ENCODE measurements around the gene IL21R. TPM values are rescaled to one million over a fixed set of nuclear protein-coding genes. Genes with fewer than 3 reads are reported as not detected.

The IL21R gene
- total RNA-seq, 4 donors from 2014 or later, result 0.23 to 0.40 (median 0.25) TPM; not detected in 1

GRCh38 chr16:27498916-27499658 lies 97.1 kb downstream of the IL21R start:
- Histone ChIP-seq H3K9me3 (no peaks in the 10 kb centered on the region), H3K4me3 (no peak overlapping the region), H3K27ac (no peak overlapping the region), H3K36me3 (peaks cover 0 to 100% of the 10 kb centered on the region in 2 donors), H3K4me1 (no peaks in the 10 kb centered on the region), H3K27me3 (no peaks in the 10 kb centered on the region)
- TF ChIP-seq POLR2AphosphoS5 (IDR thresholded peaks at IDR 0.05) (no peak), EP300 (IDR thresholded peaks at IDR 0.05) (no peak), POLR2A (IDR thresholded peaks at IDR 0.05) (no peak), CTCF (IDR thresholded peaks at IDR 0.05) (no peak)
- ATAC-seq, result no peak
- 69 to 73% methylated on average over 3 to 5 of the region's 14 CpGs for WGBS, 2 donors (ENCODE audit: low coverage in 1 of 2)

GRCh38 chr16:27499659-27500055 lies 97.7 kb downstream of the IL21R start:
- Histone ChIP-seq H3K36me3 (peaks cover 0 to 100% of the 10 kb centered on the region in 2 donors), H3K4me1 (no peaks in the 10 kb centered on the region), H3K9me3 (no peaks in the 10 kb centered on the region), H3K27me3 (no peaks in the 10 kb centered on the region), H3K27ac (no peak overlapping the region), H3K4me3 (no peak overlapping the region)
- no peak for ATAC-seq
- WGBS, 2 donors (ENCODE audit: low coverage in 1 of 2), result 75 to 87% methylated on average over 3 of the region's 9 CpGs
- TF ChIP-seq POLR2AphosphoS5 (IDR thresholded peaks at IDR 0.05), result no peak
- no peak for TF ChIP-seq CTCF (IDR thresholded peaks at IDR 0.05)
- no peak for TF ChIP-seq POLR2A (IDR thresholded peaks at IDR 0.05)
- no peak for TF ChIP-seq EP300 (IDR thresholded peaks at IDR 0.05)

- no peaks in the 10 kb centered on the region for H3K4me1 ChIP-seq
- no peaks in the 10 kb centered on the region for H3K27me3 ChIP-seq
- 80 to 94% methylated on average over 1 to 2 of the region's 3 CpGs for WGBS, 2 donors (ENCODE audit: low coverage in 1 of 2)
- no peaks in the 10 kb centered on the region for H3K9me3 ChIP-seq
- ATAC-seq, result no peak
- TF ChIP-seq POLR2AphosphoS5 (IDR thresholded peaks at IDR 0.05) (no peak), POLR2A (IDR thresholded peaks at IDR 0.05) (no peak), CTCF (IDR thresholded peaks at IDR 0.05) (no peak), EP300 (IDR thresholded peaks at IDR 0.05) (no peak)
- H3K36me3 ChIP-seq, result peaks cover 0 to 100% of the 10 kb centered on the region in 2 donors
- no peak overlapping the region for H3K27ac ChIP-seq
- no peak overlapping the region for H3K4me3 ChIP-seq
Measured at GRCh38 chr16:27500801-27501200, 98.8 kb downstream of the IL21R start.

Other genes starting within 250 kb of the IL21R start
- gene KDM8, start 198.6 kb upstream of the IL21R start, total RNA-seq, result 10 to 100 TPM in 1 of 4 donors, 1 to 10 TPM in 3; 1.9 to 12.0 (median 4.0) TPM
- gene NSMCE1, start 133.4 kb upstream of the IL21R start, total RNA-seq, result 10 to 100 TPM; 48.4 to 66.0 (median 63.3) TPM
- gene IL4R, start 88.2 kb upstream of the IL21R start, total RNA-seq, result 100 to 1,000 TPM in 2 of 4 donors, 10 to 100 TPM in 2; 72.3 to 212 (median 110) TPM
- 10 to 100 TPM; 37.0 to 57.8 (median 49.1) TPM for gene GTF3C1, start 147.7 kb downstream of the IL21R start, total RNA-seq
- gene KATNIP, start 148.0 kb downstream of the IL21R start, total RNA-seq, result 10 to 100 TPM in 3 of 4 donors, 1 to 10 TPM in 1; 8.1 to 20.3 (median 18.3) TPM